ENCODE data around the gene CNTF.

- TF ChIP-seq EZH2phosphoT487 (IDR thresholded peaks at IDR 0.05; ENCODE audit: unreplicated experiment): no peak
- no peak for TF ChIP-seq CTCF (conservative IDR thresholded peaks at IDR 0.05; ENCODE audit: low read depth in 2 of 2)
- TF ChIP-seq EZH2 (IDR thresholded peaks at IDR 0.05; ENCODE audit: low read depth, unreplicated experiment): no peak
- TF ChIP-seq POLR2AphosphoS5 (IDR thresholded peaks at IDR 0.05; ENCODE audit: low read depth): no peak
- TF ChIP-seq ZNF114 (CRISPR knock-in tag; IDR thresholded peaks at IDR 0.05): no peak
- no peak for TF ChIP-seq REST (IDR thresholded peaks at IDR 0.05; ENCODE audit: unreplicated experiment)
- TF ChIP-seq CREB1 (CRISPR knock-in tag; IDR thresholded peaks at IDR 0.05; ENCODE audit: low read depth): no peak
- no peak for TF ChIP-seq STAT1 (IDR thresholded peaks at IDR 0.05; ENCODE audit: unreplicated experiment)
- TF ChIP-seq NANOG (IDR thresholded peaks at IDR 0.05; ENCODE audit: borderline replicate concordance): no peak
Observed at GRCh38 chr11:58639669-58640068, 17.2 kb downstream of the CNTF start.

Data from GM23338 (cell line).